Measurements from ENCODE around the gene KCNK7. TPM values are rescaled to one million over a fixed set of nuclear protein-coding genes. Genes with fewer than 3 reads are reported as not detected.

KCNK7 gene, protein sequence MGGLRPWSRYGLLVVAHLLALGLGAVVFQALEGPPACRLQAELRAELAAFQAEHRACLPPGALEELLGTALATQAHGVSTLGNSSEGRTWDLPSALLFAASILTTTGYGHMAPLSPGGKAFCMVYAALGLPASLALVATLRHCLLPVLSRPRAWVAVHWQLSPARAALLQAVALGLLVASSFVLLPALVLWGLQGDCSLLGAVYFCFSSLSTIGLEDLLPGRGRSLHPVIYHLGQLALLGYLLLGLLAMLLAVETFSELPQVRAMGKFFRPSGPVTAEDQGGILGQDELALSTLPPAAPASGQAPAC
- total RNA-seq: under 1 TPM; 0.33 to 0.34 TPM

DNA sequence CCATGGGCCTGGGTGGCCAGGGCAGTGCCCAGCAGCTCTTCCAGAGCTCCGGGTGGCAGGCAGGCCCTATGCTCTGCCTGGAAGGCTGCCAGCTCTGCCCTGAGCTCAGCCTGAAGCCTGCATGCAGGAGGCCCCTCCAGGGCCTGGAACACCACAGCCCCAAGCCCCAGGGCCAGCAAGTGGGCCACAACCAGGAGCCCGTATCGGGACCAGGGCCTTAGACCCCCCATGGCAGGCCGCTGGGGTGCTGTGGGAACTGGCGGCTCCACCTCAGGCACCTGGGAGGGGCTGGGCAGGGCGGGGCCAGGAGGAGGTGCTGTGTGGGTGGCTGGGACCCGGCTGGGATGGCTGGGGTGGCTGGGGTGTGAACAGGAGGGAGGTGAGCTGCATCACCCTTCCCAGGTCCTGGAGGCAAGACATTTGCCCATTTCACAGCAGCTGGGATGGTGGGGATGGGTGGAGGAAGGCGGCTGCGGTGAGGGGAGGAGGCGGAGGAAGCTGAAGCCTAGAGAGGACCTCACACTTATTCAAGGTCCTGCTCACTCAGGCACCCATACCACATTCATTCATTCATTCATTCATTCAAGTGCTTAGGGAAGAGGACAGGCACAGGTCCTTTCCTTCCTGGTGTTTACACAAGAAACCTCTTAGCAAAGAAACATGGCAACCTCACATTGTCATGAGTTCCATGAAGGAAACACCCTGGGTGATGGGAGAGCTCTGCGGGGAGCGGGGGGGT lies at the start of gene KCNK7:
Gene KCNK7, minus strand, starts transcription at position 258 of the 739 bp plus-strand sequence. Its CDS starts 28 bp downstream, at position 230.

DNA sequence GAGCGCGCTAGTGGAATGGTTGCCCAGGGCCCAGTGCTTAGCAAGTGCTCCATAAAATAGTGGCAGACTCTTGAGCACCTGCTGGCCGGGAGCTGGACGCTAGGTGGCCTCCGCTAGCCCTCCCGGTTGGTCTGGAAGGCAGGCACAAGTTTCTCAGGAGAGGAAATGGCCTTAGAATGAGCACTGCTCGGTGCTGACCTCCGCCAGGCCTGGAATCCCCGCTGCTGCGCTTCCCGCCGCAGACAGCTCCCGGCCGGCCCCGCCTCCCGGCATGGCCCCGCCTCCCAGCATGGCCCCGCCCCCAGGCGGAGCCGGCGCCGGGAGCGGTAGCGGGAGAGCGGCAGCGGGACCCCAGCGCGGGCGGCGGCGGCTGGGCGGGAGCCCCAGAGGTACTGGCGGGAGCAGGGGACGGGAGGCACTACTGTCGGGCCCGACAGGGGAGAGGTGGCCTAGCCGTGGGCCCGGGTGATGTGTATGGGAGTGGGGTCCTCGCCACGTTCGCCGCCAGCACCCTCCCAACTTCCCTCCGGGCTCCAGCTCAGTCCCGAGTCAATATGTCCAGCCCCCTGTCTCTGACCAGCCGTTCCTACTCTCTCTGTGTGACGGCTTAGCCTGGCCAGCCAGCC lies 42.3 kb upstream of the KCNK7 start, which contains the start of gene SIPA1:
Gene SIPA1, plus strand, starts transcription at position 308 of the 626 bp plus-strand sequence. CDS start 2,821 bp downstream, outside the sequence.

DNA sequence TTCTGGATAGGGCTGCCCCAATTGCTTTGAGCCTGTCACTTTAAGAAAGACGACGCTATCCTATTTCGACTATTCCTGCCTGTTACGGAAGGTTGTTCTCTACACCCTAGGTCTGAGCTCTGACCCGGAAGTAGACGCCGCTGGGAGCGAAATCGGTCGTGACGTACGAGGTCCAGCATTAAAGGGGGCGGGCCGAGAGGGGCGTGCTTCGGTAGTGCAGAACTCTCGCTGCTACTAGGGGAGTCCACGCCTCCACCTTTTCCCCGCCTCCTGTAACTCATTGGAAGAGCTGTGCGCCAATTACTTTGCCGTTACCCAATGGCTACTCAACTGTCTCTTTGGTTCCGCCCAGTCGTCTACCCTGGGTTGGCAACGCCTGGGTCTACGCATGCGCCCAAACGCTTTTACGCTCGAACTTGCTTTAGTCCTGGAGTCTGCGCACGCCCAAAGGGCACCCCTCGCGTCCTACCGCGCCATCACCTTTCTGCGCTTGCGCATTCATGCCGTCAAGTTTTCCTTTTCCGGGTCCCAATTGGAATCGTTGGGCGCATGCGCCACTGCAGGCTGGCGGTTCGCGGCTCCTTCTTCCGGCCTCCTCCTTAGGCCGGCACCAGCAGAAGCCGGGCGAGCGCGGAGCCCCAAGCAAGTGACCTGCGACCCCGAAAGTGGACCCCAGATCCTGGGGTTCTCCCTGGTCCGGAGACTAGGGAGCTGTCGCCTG lies 19.8 kb upstream of the KCNK7 start, which contains the start of gene PCNX3:
Gene PCNX3, plus strand, starts transcription at position 548 of the 721 bp plus-strand sequence. CDS start 536 bp downstream, outside the sequence.

DNA sequence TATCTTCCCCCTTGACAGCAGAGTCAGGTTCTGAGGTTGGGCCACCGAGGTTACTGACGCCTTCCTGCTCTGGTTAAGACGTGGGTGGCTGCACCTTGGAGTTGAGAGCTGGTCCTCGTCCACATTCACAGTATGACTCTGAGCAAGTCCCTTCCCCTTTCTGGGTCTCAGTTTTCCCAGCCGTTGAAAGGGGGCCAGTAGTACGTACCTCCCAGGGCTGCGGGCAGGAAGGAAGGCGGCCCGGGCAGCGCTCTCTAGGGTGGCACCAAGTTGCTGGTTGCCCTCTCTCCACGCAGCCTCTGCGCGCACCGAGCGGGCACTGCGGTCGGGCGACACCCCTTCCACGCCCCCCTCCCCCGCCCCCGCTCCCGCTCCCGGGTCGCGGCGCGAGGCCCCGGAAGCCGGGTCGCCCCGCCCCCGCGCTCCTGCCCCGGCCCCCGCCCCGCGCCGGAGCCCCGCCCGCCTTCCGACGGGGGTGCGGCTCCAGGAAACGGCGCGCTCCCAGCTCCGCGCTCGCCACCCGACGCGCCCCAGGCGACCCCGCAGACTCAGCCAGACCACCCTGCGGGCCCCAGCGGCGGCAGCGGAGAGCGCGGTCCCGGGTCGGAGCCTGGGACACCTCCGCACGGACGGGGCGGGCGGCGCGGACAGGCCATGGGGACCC lies 19.9 kb downstream of the KCNK7 start, which contains the start of gene EHBP1L1:
Gene EHBP1L1, plus strand, starts transcription at position 486 of the 664 bp plus-strand sequence. CDS start 250 bp downstream, outside the sequence.

DNA sequence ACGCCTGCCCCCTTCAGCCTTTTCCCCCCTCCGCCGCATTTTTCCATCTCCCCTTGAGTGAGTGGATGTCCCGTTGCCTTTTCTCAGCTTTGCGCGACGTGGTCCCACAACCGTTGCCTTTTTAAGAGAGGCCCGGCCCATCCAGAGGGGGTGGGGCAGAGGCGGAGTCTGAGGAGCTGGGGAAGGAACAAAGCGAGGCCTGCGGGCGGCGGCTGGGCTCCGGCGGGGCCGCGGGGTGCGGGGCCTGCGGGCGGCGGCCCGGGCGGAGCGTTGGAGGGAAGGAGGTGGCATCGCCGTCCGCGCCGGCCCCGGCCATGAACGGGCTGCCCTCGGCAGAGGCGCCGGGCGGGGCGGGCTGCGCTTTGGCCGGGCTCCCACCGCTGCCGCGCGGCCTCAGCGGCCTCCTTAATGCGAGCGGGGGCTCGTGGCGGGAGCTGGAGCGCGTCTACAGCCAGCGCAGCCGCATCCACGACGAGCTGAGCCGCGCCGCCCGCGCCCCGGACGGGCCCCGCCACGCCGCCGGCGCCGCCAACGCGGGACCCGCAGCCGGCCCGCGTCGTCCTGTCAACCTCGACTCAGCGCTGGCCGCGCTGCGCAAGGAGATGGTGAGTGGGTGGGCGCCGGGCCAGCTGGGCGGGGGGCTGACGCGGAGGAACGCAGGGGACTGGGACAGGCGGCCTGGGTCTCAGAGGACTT lies 23.1 kb downstream of the KCNK7 start, which contains the start of gene FAM89B:
Gene FAM89B, plus strand, starts transcription at position 183 of the 696 bp plus-strand sequence. Its CDS starts 132 bp downstream, at position 315.

DNA sequence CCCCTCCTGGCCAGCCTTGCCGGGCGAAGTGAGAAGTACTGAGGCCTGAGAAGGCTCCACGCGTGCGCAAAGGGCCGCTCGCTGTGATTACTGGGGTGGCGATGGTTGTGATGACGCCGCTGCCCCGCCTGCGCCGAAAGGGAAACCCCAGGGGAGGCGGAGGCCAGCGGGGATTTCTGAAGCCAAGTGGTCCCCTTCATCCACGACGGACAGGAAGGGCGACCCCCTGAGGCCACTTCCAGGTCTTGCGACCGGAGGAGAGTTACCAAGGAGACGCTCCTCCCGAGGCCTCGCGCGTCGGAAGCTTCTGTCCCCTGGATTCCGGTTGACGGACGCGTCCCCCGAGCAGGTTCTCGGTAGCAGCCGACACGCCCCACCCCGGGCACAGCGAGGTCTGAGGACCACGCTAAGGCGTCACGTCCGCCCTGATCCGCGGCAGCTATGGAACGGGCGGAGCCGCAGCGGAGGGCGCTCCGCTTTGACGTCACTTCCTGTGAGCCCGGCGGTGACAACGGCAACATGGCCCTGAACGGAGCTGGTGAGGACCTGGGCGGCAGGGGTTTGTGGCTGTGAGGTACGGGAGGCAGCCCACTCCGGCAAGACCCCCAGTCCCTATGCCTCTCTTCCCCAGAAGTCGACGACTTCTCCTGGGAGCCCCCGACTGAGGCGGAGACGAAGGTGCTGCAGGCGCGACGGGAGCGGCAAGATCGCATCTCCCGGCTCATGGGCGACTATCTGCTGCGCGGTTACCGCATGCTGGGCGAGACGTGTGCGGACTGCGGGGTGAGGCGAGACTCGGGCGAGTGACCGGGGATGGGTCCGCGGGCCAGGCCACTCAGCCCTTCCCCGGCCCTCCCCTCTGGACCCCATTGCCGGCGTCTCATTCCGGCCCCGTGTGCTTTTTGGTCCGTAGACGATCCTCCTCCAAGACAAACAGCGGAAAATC lies 25.4 kb downstream of the KCNK7 start, which contains the start of gene ZNRD2:
Gene ZNRD2, plus strand, starts transcription at position 505 of the 946 bp plus-strand sequence. Its CDS starts 15 bp downstream, at position 520.

DNA sequence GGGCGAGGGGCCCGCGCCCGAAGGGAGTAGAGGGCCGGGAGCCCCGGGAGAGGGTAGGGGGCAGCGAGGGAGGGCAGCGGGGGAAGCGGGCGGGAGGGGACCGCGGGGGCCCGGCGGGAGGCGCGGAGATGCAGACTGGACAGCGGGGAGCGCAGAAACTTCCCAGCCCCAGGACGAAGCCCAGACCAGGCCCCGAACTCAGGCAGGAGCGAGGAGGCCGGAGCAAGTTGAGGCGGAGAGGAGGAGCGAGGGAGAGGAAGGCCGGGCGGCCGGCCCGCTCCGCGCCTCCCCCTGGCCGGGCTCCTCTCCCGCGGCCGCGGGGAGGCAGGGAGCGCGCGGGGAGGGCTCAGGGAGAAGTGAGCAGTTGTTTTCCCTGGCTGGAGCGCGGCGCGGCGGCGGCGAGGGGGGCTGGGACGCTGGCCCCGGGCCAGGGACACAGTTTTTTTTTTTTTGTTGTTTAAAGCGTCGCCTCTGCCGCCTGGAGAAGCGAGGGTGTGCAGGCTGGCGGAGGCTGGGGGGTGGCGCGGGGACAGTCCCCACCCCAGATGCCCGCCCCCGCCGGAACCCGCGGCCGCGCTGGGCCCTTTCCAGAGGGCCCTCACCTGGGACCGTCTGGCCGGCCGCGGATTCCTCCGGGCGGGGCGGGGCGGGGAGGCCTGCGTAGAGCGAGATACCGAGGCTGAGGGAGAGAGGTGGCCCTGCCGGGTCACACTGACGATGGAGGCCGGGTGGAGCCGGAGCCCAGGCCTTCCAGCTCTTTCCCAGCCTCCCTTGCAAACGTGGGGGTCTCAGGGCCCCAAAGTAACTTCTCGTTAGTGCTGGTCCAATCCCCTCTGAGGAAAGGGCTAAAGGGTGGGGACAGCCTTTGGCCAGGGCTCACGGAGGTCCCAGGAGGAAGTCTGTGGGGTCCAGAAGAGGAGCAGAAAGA lies 37.3 kb downstream of the KCNK7 start, which contains the start of gene LTBP3:
Gene LTBP3, minus strand, starts transcription at position 358 of the 928 bp plus-strand sequence. CDS start 400 bp downstream, outside the sequence.

Small RNA genes lying within 50 kb of the gene (small RNA-seq; reads per million reads assigned to genes)
- gene AP001362.1: 0 reads per million in 2 donors
- gene MIR4690: 0.17 to 0.35 reads per million in 2 donors

Other genes starting within 250 kb of the KCNK7 start
- under 1 TPM; under 0.01 to 0.33 TPM for gene TIGD3, start 241.0 kb downstream of the KCNK7 start, total RNA-seq
- gene SLC25A45, start 213.2 kb downstream of the KCNK7 start, total RNA-seq: 1 to 10 TPM; 1.3 to 3.8 TPM
- gene FRMD8, start 209.2 kb downstream of the KCNK7 start, total RNA-seq: 100 to 1,000 TPM in 1 of 2 donors, 10 to 100 TPM in 1; 59.2 to 108 TPM
- 100 to 1,000 TPM; 128 to 294 TPM for gene NEAT1, start 173.0 kb downstream of the KCNK7 start, total RNA-seq
- gene MALAT1, start 96.8 kb downstream of the KCNK7 start, total RNA-seq: 1,000 to 10,000 TPM; 3,281 to 4,065 TPM
- gene SCYL1, start 70.7 kb downstream of the KCNK7 start, total RNA-seq: 10 to 100 TPM; 75.0 to 90.9 TPM
- 10 to 100 TPM in 1 of 2 donors, 1 to 10 TPM in 1; 9.3 to 14.3 TPM for gene LTBP3, start 37.4 kb downstream of the KCNK7 start, total RNA-seq
- gene ZNRD2, start 25.3 kb downstream of the KCNK7 start, total RNA-seq: 10 to 100 TPM; 40.3 to 75.3 TPM
- 10 to 100 TPM; 15.0 to 15.5 TPM for gene FAM89B, start 23.3 kb downstream of the KCNK7 start, total RNA-seq
- 10 to 100 TPM; 18.0 to 49.2 TPM for gene EHBP1L1, start 19.7 kb downstream of the KCNK7 start, total RNA-seq
- gene MAP3K11, start 18.4 kb upstream of the KCNK7 start, total RNA-seq: 100 to 1,000 TPM; 115 to 242 TPM
- gene PCNX3, start 20.0 kb upstream of the KCNK7 start, total RNA-seq: 10 to 100 TPM; 30.3 to 34.3 TPM
- 10 to 100 TPM; 28.0 to 31.7 TPM for gene SIPA1, start 42.3 kb upstream of the KCNK7 start, total RNA-seq
- gene RELA, start 67.1 kb upstream of the KCNK7 start, total RNA-seq: 10 to 100 TPM; 27.3 to 35.8 TPM
- 10 to 100 TPM; 58.3 to 58.5 TPM for gene KAT5, start 116.5 kb upstream of the KCNK7 start, total RNA-seq
- 10 to 100 TPM; 51.0 to 78.1 TPM for gene RNASEH2C, start 125.0 kb upstream of the KCNK7 start, total RNA-seq
- 10 to 100 TPM; 40.6 to 74.3 TPM for gene AP5B1, start 185.2 kb upstream of the KCNK7 start, total RNA-seq
- gene OVOL1, start 191.3 kb upstream of the KCNK7 start, total RNA-seq: not detected
- 1 to 10 TPM in 1 of 2 donors, under 1 TPM in 1; 0.69 to 2.3 TPM for gene SNX32, start 238.2 kb upstream of the KCNK7 start, total RNA-seq

Data from melanocyte of skin (primary cell).